Mesodermal cell (in vitro differentiated cells): ENCODE data around the gene SPIRE1.

Experiments used
- H3K27ac ChIP-seq: 2 replicates; pipeline ENCODE4 v1.7.0; 2013; ENCODE audit warnings: mild to moderate bottlenecking, low read depth, low read length, moderate library complexity; ENCODE audit not compliant: severe bottlenecking
- H3K36me3 ChIP-seq: 2 replicates; pipeline ENCODE4 v1.7.1; 2013; ENCODE audit warnings: mild to moderate bottlenecking, low read length, moderate library complexity; ENCODE audit not compliant: control insufficient read depth, insufficient read depth
- H3K4me1 ChIP-seq: one replicate; pipeline ENCODE4 v1.7.1; 2013; ENCODE audit warnings: mild to moderate bottlenecking, low read length; ENCODE audit not compliant: insufficient read depth, control insufficient read depth, poor library complexity, severe bottlenecking
- H3K4me3 ChIP-seq: 2 replicates; pipeline ENCODE4 v1.7.0; 2013; ENCODE audit warnings: low read length, control low read depth, mild to moderate bottlenecking; ENCODE audit not compliant: insufficient read depth, poor library complexity, severe bottlenecking; ENCODE audit errors: extremely low read depth
- H3K9me3 ChIP-seq: 2 replicates; pipeline ENCODE4 v1.7.1; 2013; ENCODE audit warnings: mild to moderate bottlenecking, low read length, moderate library complexity; ENCODE audit not compliant: control insufficient read depth
- WGBS, 2 experiments: methylation state at CpG; one replicate each; pipeline ENCODE4 v1.1.5; 2013; ENCODE audit warnings: missing lambda C conversion rate in 2 of 2; ENCODE audit not compliant: insufficient coverage in 2 of 2; 5-methylcytosine and 5-hydroxymethylcytosine counted together

SPIRE1 gene

GRCh38 chr18:12451428-12451827 lies 206.5 kb downstream of the SPIRE1 start:
- no peaks in the 10 kb centered on the region for H3K9me3 ChIP-seq
- H3K4me3 ChIP-seq, result no peak overlapping the region
- no peaks in the 10 kb centered on the region for H3K4me1 ChIP-seq
- H3K27ac ChIP-seq, result no peak overlapping the region
- WGBS, 2 experiments, result 33 to 52% methylated on average over 1 to 3 of the region's 4 CpGs
- peaks cover 71% of the 10 kb centered on the region for H3K36me3 ChIP-seq

- H3K4me1 ChIP-seq, result no peaks in the 10 kb centered on the region
- H3K27ac ChIP-seq, result no peak overlapping the region
- no peak overlapping the region for H3K4me3 ChIP-seq
- H3K9me3 ChIP-seq, result peaks cover under 1% of the 10 kb centered on the region
- 96 to 97% methylated on average over 24 to 26 of the region's 27 CpGs for whole genome bisulfite sequencing, 2 experiments
- peaks cover 70% of the 10 kb centered on the region for H3K36me3 ChIP-seq
Observed at GRCh38 chr18:12449051-12449785, 208.7 kb downstream of the SPIRE1 start.

GRCh38 chr18:12445554-12445953 lies 212.4 kb downstream of the SPIRE1 start:
- WGBS, 2 experiments, result 93 to 100% methylated on average over 2 of the region's 4 CpGs
- Histone ChIP-seq H3K36me3 (peaks cover 54% of the 10 kb centered on the region), H3K9me3 (peaks cover 4% of the 10 kb centered on the region)

GRCh38 chr18:12443551-12443950 lies 214.4 kb downstream of the SPIRE1 start:
- H3K4me3 ChIP-seq, result no peak overlapping the region
- no peaks in the 10 kb centered on the region for H3K4me1 ChIP-seq
- H3K27ac ChIP-seq, result no peak overlapping the region
- H3K9me3 ChIP-seq, result peaks cover 4% of the 10 kb centered on the region
- WGBS, 2 experiments, result 94 to 95% methylated on average over 3 of the region's 3 CpGs
- peaks cover 35% of the 10 kb centered on the region for H3K36me3 ChIP-seq

More at GRCh38 chr18:12445554-12445953, 212.4 kb downstream of the SPIRE1 start:
- Histone ChIP-seq H3K27ac (no peak overlapping the region), H3K4me1 (no peaks in the 10 kb centered on the region), H3K4me3 (no peak overlapping the region)

GRCh38 chr18:12442946-12443345 lies 215.0 kb downstream of the SPIRE1 start:
- H3K27ac ChIP-seq, result no peak overlapping the region
- no CpG with 5 or more reads among the region's 1 CpG for WGBS, 2 experiments
- no peaks in the 10 kb centered on the region for H3K4me1 ChIP-seq
- H3K9me3 ChIP-seq, result peaks cover 4% of the 10 kb centered on the region
- H3K4me3 ChIP-seq, result no peak overlapping the region
- H3K36me3 ChIP-seq, result peaks cover 30% of the 10 kb centered on the region

- Histone ChIP-seq H3K4me3 (no peak overlapping the region), H3K4me1 (no peaks in the 10 kb centered on the region), H3K9me3 (peaks cover 4% of the 10 kb centered on the region), H3K36me3 (peaks cover 20% of the 10 kb centered on the region), H3K27ac (no peak overlapping the region)
- 93 to 94% methylated on average over 12 of the region's 12 CpGs for WGBS, 2 experiments
Observed at GRCh38 chr18:12441475-12442034, 216.4 kb downstream of the SPIRE1 start.

GRCh38 chr18:12438257-12438656 lies 219.7 kb downstream of the SPIRE1 start:
- Histone ChIP-seq H3K4me1 (no peaks in the 10 kb centered on the region), H3K36me3 (peaks cover 10% of the 10 kb centered on the region), H3K4me3 (no peak overlapping the region), H3K9me3 (no peaks in the 10 kb centered on the region), H3K27ac (no peak overlapping the region)
- 79 to 97% methylated on average over 9 to 10 of the region's 10 CpGs for WGBS, 2 experiments

GRCh38 chr18:12435867-12436266 lies 222.0 kb downstream of the SPIRE1 start:
- peaks cover 30% of the 10 kb centered on the region for H3K36me3 ChIP-seq
- no peaks in the 10 kb centered on the region for H3K9me3 ChIP-seq
- H3K27ac ChIP-seq, result no peak overlapping the region
- no peaks in the 10 kb centered on the region for H3K4me1 ChIP-seq
- WGBS, 2 experiments, result 90 to 100% methylated on average over 2 to 6 of the region's 8 CpGs
- H3K4me3 ChIP-seq, result no peak overlapping the region

GRCh38 chr18:12434541-12434929 lies 223.4 kb downstream of the SPIRE1 start:
- no peaks in the 10 kb centered on the region for H3K4me1 ChIP-seq
- 91 to 92% methylated on average over 13 to 14 of the region's 14 CpGs for WGBS, 2 experiments
- no peaks in the 10 kb centered on the region for H3K9me3 ChIP-seq
- no peak overlapping the region for H3K4me3 ChIP-seq
- no peak overlapping the region for H3K27ac ChIP-seq
- H3K36me3 ChIP-seq, result peaks cover 32% of the 10 kb centered on the region

- H3K4me3 ChIP-seq, result no peak overlapping the region
- H3K9me3 ChIP-seq, result no peaks in the 10 kb centered on the region
- H3K4me1 ChIP-seq, result no peaks in the 10 kb centered on the region
- peaks cover 35% of the 10 kb centered on the region for H3K36me3 ChIP-seq
- WGBS, 2 experiments, result 96 to 97% methylated on average over 49 to 50 of the region's 51 CpGs
- no peak overlapping the region for H3K27ac ChIP-seq
Observed at GRCh38 chr18:12433829-12434540, 223.9 kb downstream of the SPIRE1 start.
